Calu3 (cell line): ENCODE data around the gene ANKMY1. TPM values are rescaled to one million over a fixed set of nuclear protein-coding genes. Genes with fewer than 3 reads are reported as not detected.

Experiments
- BruUV-seq: library from RNA; stranded (reverse); fragments of 400-500 nt; replicated peaks from 2 replicates; lab custom pipeline; 2021; lab: Mats Ljungman, UMichigan
- CTCF ChIA-PET: fragments of 300-600 bp; sonication (Branson Sonifier 250); formaldehyde crosslinking; loops from one replicate; lab custom pipeline; 2022; ENCODE audit warnings: antibody characterized with exemption; lab: Charles Lee
- DNase-seq: peaks from one replicate; pipeline ENCODE4 v3.0.0; 2022
- H3K27ac Mint-ChIP-seq: one replicate; pipeline ENCODE4 v1.8.0; 2022; ENCODE audit warnings: mixed read lengths; ENCODE audit not compliant: unreplicated experiment
- H3K27me3 Mint-ChIP-seq: one replicate; pipeline ENCODE4 v1.8.0; 2022; ENCODE audit warnings: mixed read lengths; ENCODE audit not compliant: unreplicated experiment
- H3K36me3 Mint-ChIP-seq: one replicate; pipeline ENCODE4 v1.8.0; 2022; ENCODE audit warnings: mild to moderate bottlenecking, moderate library complexity, mixed read lengths; ENCODE audit not compliant: insufficient read depth, unreplicated experiment
- H3K4me1 Mint-ChIP-seq: one replicate; pipeline ENCODE4 v1.8.0; 2022; ENCODE audit warnings: mild to moderate bottlenecking, low read depth, mixed read lengths; ENCODE audit not compliant: unreplicated experiment
- H3K4me3 Mint-ChIP-seq: one replicate; pipeline ENCODE4 v1.8.0; 2022; ENCODE audit warnings: mild to moderate bottlenecking, low read depth, moderate library complexity, mixed read lengths; ENCODE audit not compliant: unreplicated experiment
- H3K9me3 Mint-ChIP-seq: one replicate; pipeline ENCODE4 v1.8.0; 2022; ENCODE audit warnings: low read depth, mixed read lengths; ENCODE audit not compliant: unreplicated experiment
- CTCF ChIP-seq: fragments of 200-600 bp; IDR thresholded peaks from one replicate; pipeline ENCODE4 v1.8.0; 2022; ENCODE audit warnings: antibody characterized with exemption; ENCODE audit not compliant: unreplicated experiment
- intact Hi-C: fragments of 100-400 bp; cut with micrococcal nuclease; formaldehyde crosslinking; loops from one replicate; pipeline ENCODE4 v1.10.0; 2022; ENCODE audit not compliant: unreplicated experiment
- total RNA-seq: library from RNA; stranded (reverse); gene quantifications from 2 replicates; pipeline ENCODE4 v1.2.3, GENCODE V29; 2022

ANKMY1 gene
- total RNA-seq, 1 experiment from 2014 or later = 38.2 TPM

- H3K4me3 Mint-ChIP-seq = no peak overlapping the region
- peaks cover 17% of the 10 kb centered on the region for H3K27me3 Mint-ChIP-seq
- DNase-seq = no peak
- intact Hi-C loops = no loop called here
- H3K9me3 Mint-ChIP-seq = no peaks in the 10 kb centered on the region
- peaks cover 23% of the 10 kb centered on the region for H3K4me1 Mint-ChIP-seq
- no peak for TF ChIP-seq CTCF
- CTCF ChIA-PET = no interaction called here
- BruUV-seq = no TSS peak
- H3K27ac Mint-ChIP-seq = no peak overlapping the region
- H3K36me3 Mint-ChIP-seq = peaks cover 28% of the 10 kb centered on the region
These were observed 106.6 kb downstream of the ANKMY1 start for GRCh38 chr2:240451108-240451611.

GRCh38 chr2:240450532-240451107, 107.2 kb downstream of the ANKMY1 start:
- TF ChIP-seq CTCF = no peak
- peaks cover 28% of the 10 kb centered on the region for H3K36me3 Mint-ChIP-seq
- no peaks in the 10 kb centered on the region for H3K9me3 Mint-ChIP-seq
- CTCF ChIA-PET = no interaction called here
- no peak overlapping the region for H3K27ac Mint-ChIP-seq
- BruUV-seq = no TSS peak
- peaks cover 23% of the 10 kb centered on the region for H3K4me1 Mint-ChIP-seq
- intact Hi-C loops = no loop called here
- DNase-seq = no peak
- H3K27me3 Mint-ChIP-seq = peaks cover 17% of the 10 kb centered on the region
- H3K4me3 Mint-ChIP-seq = no peak overlapping the region

GRCh38 chr2:240449764-240450531, 107.8 kb downstream of the ANKMY1 start:
- no TSS peak for BruUV-seq
- peaks cover 12% of the 10 kb centered on the region for H3K27me3 Mint-ChIP-seq
- H3K36me3 Mint-ChIP-seq = peaks cover 28% of the 10 kb centered on the region
- H3K4me3 Mint-ChIP-seq = no peak overlapping the region
- no peaks in the 10 kb centered on the region for H3K9me3 Mint-ChIP-seq
- H3K27ac Mint-ChIP-seq = no peak overlapping the region
- intact Hi-C loops = no loop called here
- TF ChIP-seq CTCF = no peak
- H3K4me1 Mint-ChIP-seq = peaks cover 20% of the 10 kb centered on the region
- CTCF ChIA-PET = interaction anchor here (0.7 kb wide), 1 partner anchor 11 kb away, joined by 3 read pairs; no protein-coding TSS in a partner anchor
- DNase-seq = no peak

- H3K36me3 Mint-ChIP-seq = peaks cover 22% of the 10 kb centered on the region
- intact Hi-C loops = no loop called here
- CTCF ChIA-PET = no interaction called here
- no peak for DNase-seq
- peaks cover 13% of the 10 kb centered on the region for H3K4me1 Mint-ChIP-seq
- no TSS peak for BruUV-seq
- no peak for TF ChIP-seq CTCF
- no peak overlapping the region for H3K4me3 Mint-ChIP-seq
- H3K27me3 Mint-ChIP-seq = no peaks in the 10 kb centered on the region
- no peak overlapping the region for H3K27ac Mint-ChIP-seq
- H3K9me3 Mint-ChIP-seq = no peaks in the 10 kb centered on the region
These were observed 109.2 kb downstream of the ANKMY1 start for GRCh38 chr2:240448387-240449274.
